Kidney epithelial cell (primary cell): Measurements from ENCODE around the gene PREX1. TPM values are rescaled to one million over a fixed set of nuclear protein-coding genes. Genes with fewer than 3 reads are reported as not detected.

Experiments used
- DNase-seq: peaks from one replicate; pipeline ENCODE4 v3.0.0-alpha.2; 2010; ENCODE audit warnings: low read depth
- H3K27me3 ChIP-seq: 2 replicates; pipeline ENCODE4 v1.6.0; 2011; ENCODE audit warnings: low read length; ENCODE audit not compliant: control insufficient read depth, insufficient read depth
- H3K36me3 ChIP-seq: 2 replicates; pipeline ENCODE4 v1.5.1; 2011; ENCODE audit warnings: low read length; ENCODE audit not compliant: control insufficient read depth, insufficient read depth
- H3K4me3 ChIP-seq: 2 replicates; pipeline ENCODE4 v1.5.1; 2011; ENCODE audit warnings: low read depth, mild to moderate bottlenecking, control low read depth, low read length
- CTCF ChIP-seq: IDR thresholded peaks from 2 replicates; pipeline ENCODE4 v1.5.1; 2011; ENCODE audit warnings: mild to moderate bottlenecking, moderate library complexity, low read length, control low read depth, inconsistent platforms; ENCODE audit not compliant: insufficient read depth, poor library complexity, severe bottlenecking
- total RNA-seq: library from RNA; depleted of rRNA; stranded (reverse); fragments of >200 nt; gene quantifications from 2 replicates; pipeline ENCODE4 v1.2.3, GENCODE V29; 2015

The PREX1 gene
- total RNA-seq, 1 donor from 2014 or later: 3.5 TPM

GRCh38 chr20:48706116-48706656 lies 121.6 kb downstream of the PREX1 start:
- no peak overlapping the region for H3K4me3 ChIP-seq
- no peak for DNase-seq
- H3K36me3 ChIP-seq: no peaks in the 10 kb centered on the region
- TF ChIP-seq CTCF: no peak
- H3K27me3 ChIP-seq: no peaks in the 10 kb centered on the region

GRCh38 chr20:48705240-48706115 lies 122.3 kb downstream of the PREX1 start:
- Histone ChIP-seq H3K36me3 (no peaks in the 10 kb centered on the region), H3K4me3 (no peak overlapping the region), H3K27me3 (no peaks in the 10 kb centered on the region)
- no peak for DNase-seq
- TF ChIP-seq CTCF: no peak

- no peak for DNase-seq
- no peak for TF ChIP-seq CTCF
- Histone ChIP-seq H3K4me3 (no peak overlapping the region), H3K36me3 (no peaks in the 10 kb centered on the region), H3K27me3 (no peaks in the 10 kb centered on the region)
These were observed 123.0 kb downstream of the PREX1 start for GRCh38 chr20:48704761-48705160.

- no peak for DNase-seq
- H3K4me3 ChIP-seq: no peak overlapping the region
- H3K36me3 ChIP-seq: no peaks in the 10 kb centered on the region
- no peaks in the 10 kb centered on the region for H3K27me3 ChIP-seq
- no peak for TF ChIP-seq CTCF
These were observed 124.1 kb downstream of the PREX1 start for GRCh38 chr20:48703511-48704219.

GRCh38 chr20:48703107-48703506 lies 124.7 kb downstream of the PREX1 start:
- Histone ChIP-seq H3K4me3 (no peak overlapping the region), H3K36me3 (no peaks in the 10 kb centered on the region), H3K27me3 (no peaks in the 10 kb centered on the region)
- DNase-seq: no peak
- TF ChIP-seq CTCF: no peak
